Retina (tissue), 1 donor: ENCODE results near the gene RNF141.

ENCODE experiments used
- DNase-seq: peaks from one replicate; pipeline ENCODE4 v3.0.0-alpha.2; 2016

RNF141 gene

GRCh38 chr11:10561043-10561818 lies 20.2 kb upstream of the RNF141 start:
- DNase-seq, result no peak

- no peak for DNase-seq
These were observed 17.3 kb upstream of the RNF141 start for GRCh38 chr11:10558288-10558687.

GRCh38 chr11:10556590-10556989 lies 15.6 kb upstream of the RNF141 start:
- DNase-seq, result no peak

GRCh38 chr11:10551845-10552352 lies 10.9 kb upstream of the RNF141 start:
- DNase-seq, result no peak

GRCh38 chr11:10551290-10551592 lies 10.3 kb upstream of the RNF141 start:
- DNase-seq, result no peak

GRCh38 chr11:10550503-10551289 lies 9.7 kb upstream of the RNF141 start:
- no peak for DNase-seq

GRCh38 chr11:10544491-10545465 lies 3.8 kb upstream of the RNF141 start:
- DNase-seq, result no peak

- no peak for DNase-seq
These were observed 2.8 kb upstream of the RNF141 start for GRCh38 chr11:10543782-10544181.

GRCh38 chr11:10542776-10543175 lies 1.8 kb upstream of the RNF141 start:
- no peak for DNase-seq

- DNase-seq, result no peak
These were observed 559 bp upstream of the RNF141 start for GRCh38 chr11:10541561-10541930.

GRCh38 chr11:10540546-10540914 lies 457 bp downstream of the RNF141 start:
- DNase-seq, result no peak

GRCh38 chr11:10539339-10539738 lies 1.6 kb downstream of the RNF141 start:
- DNase-seq, result no peak

- DNase-seq, result no peak
These were observed 2.1 kb downstream of the RNF141 start for GRCh38 chr11:10538924-10539323.

GRCh38 chr11:10537600-10537999 lies 3.4 kb downstream of the RNF141 start:
- DNase-seq, result no peak

GRCh38 chr11:10534316-10534715 lies 6.7 kb downstream of the RNF141 start:
- DNase-seq, result no peak

GRCh38 chr11:10533323-10533722 lies 7.7 kb downstream of the RNF141 start:
- no peak for DNase-seq

- DNase-seq, result no peak
These were observed 8.5 kb downstream of the RNF141 start for GRCh38 chr11:10532526-10532925.

- DNase-seq, result no peak
These were observed 11.7 kb downstream of the RNF141 start for GRCh38 chr11:10529279-10529678.

- DNase-seq, result no peak
These were observed 12.9 kb downstream of the RNF141 start for GRCh38 chr11:10528121-10528520.

- no peak for DNase-seq
These were observed 13.7 kb downstream of the RNF141 start for GRCh38 chr11:10526974-10527918.

GRCh38 chr11:10524471-10524870 lies 16.5 kb downstream of the RNF141 start:
- DNase-seq, result no peak

GRCh38 chr11:10522921-10523320 lies 18.1 kb downstream of the RNF141 start:
- no peak for DNase-seq
